Activated CD4-positive, alpha-beta T cell treated with anti-CD3 and anti-CD28 coated beads, Interleukin-2, amount 50 U/mL, for 16 hours (primary cell): ENCODE data around the gene SCLT1.

Source experiments
- DNase-seq: peaks from one replicate; pipeline ENCODE4 v3.0.0-alpha.2; 2020

SCLT1 gene

GRCh38 chr4:128866691-128867090, 226.6 kb downstream of the SCLT1 start:
- no peak for DNase-seq

- DNase-seq: no peak
These were observed 227.1 kb downstream of the SCLT1 start for GRCh38 chr4:128866269-128866668.

- DNase-seq: no peak
These were observed 228.2 kb downstream of the SCLT1 start for GRCh38 chr4:128865132-128865531.

GRCh38 chr4:128863312-128864075, 229.8 kb downstream of the SCLT1 start:
- DNase-seq: peak; percentile 68

GRCh38 chr4:128862608-128863311, 230.6 kb downstream of the SCLT1 start:
- peak; percentile 41 for DNase-seq

GRCh38 chr4:128861856-128862518, 231.4 kb downstream of the SCLT1 start:
- DNase-seq: peak; percentile 15

GRCh38 chr4:128859887-128860677, 233.3 kb downstream of the SCLT1 start:
- peak; percentile 16 for DNase-seq

GRCh38 chr4:128858879-128859671, 234.3 kb downstream of the SCLT1 start:
- DNase-seq: no peak

GRCh38 chr4:128856246-128856645, 237.1 kb downstream of the SCLT1 start:
- DNase-seq: no peak

GRCh38 chr4:128855621-128856020, 237.7 kb downstream of the SCLT1 start:
- DNase-seq: no peak

GRCh38 chr4:128854433-128854832, 238.9 kb downstream of the SCLT1 start:
- DNase-seq: peak; percentile 79

- DNase-seq: no peak
These were observed 239.6 kb downstream of the SCLT1 start for GRCh38 chr4:128853741-128854140.

- no peak for DNase-seq
These were observed 243.1 kb downstream of the SCLT1 start for GRCh38 chr4:128850252-128850651.

GRCh38 chr4:128848461-128848860, 244.9 kb downstream of the SCLT1 start:
- no peak for DNase-seq

- no peak for DNase-seq
These were observed 246.1 kb downstream of the SCLT1 start for GRCh38 chr4:128847082-128847724.

GRCh38 chr4:128846063-128846462, 247.3 kb downstream of the SCLT1 start:
- no peak for DNase-seq

GRCh38 chr4:128844931-128845330, 248.4 kb downstream of the SCLT1 start:
- DNase-seq: no peak

- DNase-seq: no peak
These were observed 251.9 kb downstream of the SCLT1 start for GRCh38 chr4:128841402-128841801.

GRCh38 chr4:128840711-128841318, 252.5 kb downstream of the SCLT1 start:
- DNase-seq: no peak

- DNase-seq: no peak
These were observed 255.7 kb downstream of the SCLT1 start for GRCh38 chr4:128837679-128838078.

GRCh38 chr4:128837198-128837597, 256.1 kb downstream of the SCLT1 start:
- no peak for DNase-seq
